ENCODE data around the gene TBX19. TPM values are rescaled to one million over a fixed set of nuclear protein-coding genes. Genes with fewer than 3 reads are reported as not detected.
"Not testable (repeated sequence)": the region's sequence is repeated elsewhere in the genome, so short reads cannot be mapped to it uniquely, and the experiment has no call there.

Gene TBX19
- total and polyA plus RNA-seq, 5 donors from 2014 or later, result 1.3 to 3.8 (median 2.1) TPM

DNA sequence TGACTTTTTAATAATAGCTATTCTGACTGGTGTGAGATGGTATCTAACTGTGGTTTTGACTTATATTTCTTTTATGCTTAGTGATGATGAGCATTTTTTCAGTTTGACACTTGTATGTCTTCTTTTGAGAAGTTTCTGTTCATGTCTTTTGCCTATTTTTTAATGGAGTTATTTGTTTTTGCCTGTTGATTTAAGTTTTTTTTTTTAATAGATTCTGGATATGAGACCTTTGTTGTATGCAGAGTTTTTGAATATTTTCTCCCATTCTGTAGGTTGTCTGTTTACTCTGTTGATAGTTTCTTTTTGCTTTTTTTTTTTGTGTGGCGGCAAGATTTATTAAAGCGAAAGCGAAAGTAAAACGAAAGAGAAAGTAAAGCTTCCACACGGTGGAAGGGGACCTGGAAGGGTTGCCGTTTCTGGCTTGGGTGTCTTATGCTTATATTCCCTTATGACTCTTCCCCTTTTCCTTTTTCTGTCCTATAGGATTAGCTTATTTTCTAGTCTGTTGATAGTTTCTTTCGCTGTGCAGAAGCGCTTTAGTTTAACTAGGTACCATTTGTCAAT is 67.6 kb downstream of the TBX19 start:
- peaks cover 4% of the 10 kb centered on the region for H3K27me3 Mint-ChIP-seq
- H3K27ac Mint-ChIP-seq, result peak overlapping the region; percentile 72 to 99 (median 93)
- peak in 2 of 3 donors; percentile 50 to 79 for DNase-seq
- Histone ChIP-seq H3K36me3 (ENCODE audit: control insufficient read depth, insufficient read depth, low read length) (no peaks in the 10 kb centered on the region), H3K4me3 (ENCODE audit: low read depth, low read length) (peak overlapping the region; percentile 94), H3K27ac (ENCODE audit: insufficient read depth, low read length, poor library complexity, severe bottlenecking) (peak overlapping the region; percentile 67), H3K9me3 (ENCODE audit: control insufficient read depth in 2 of 2, low read length in 2 of 2) (no peaks in the 10 kb centered on the region), H3K27me3 (ENCODE audit: control insufficient read depth, insufficient read depth, low read length) (no peaks in the 10 kb centered on the region), H3K4me1 (ENCODE audit: control insufficient read depth, insufficient read depth, low read length, poor library complexity, severe bottlenecking) (peaks cover 2% of the 10 kb centered on the region)
- H3K9me3 Mint-ChIP-seq, result no peaks in the 10 kb centered on the region
- H3K36me3 Mint-ChIP-seq, result no peaks in the 10 kb centered on the region
- H3K4me3 Mint-ChIP-seq, result peak overlapping the region; percentile 79 to 96 (median 92)
- H3K4me1 Mint-ChIP-seq, result peaks cover 4 to 26% (median 16%) of the 10 kb centered on the region in 4 donors
- ATAC-seq (ENCODE audit: low read depth in 2 of 2), result peak; percentile 34 to 52

GRCh38 chr1:168354335-168355269 is 73.9 kb downstream of the TBX19 start:
- not testable (repeated sequence) for H3K27ac Mint-ChIP-seq; H3K4me1 Mint-ChIP-seq; H3K9me3 Mint-ChIP-seq; H3K4me1 ChIP-seq (ENCODE audit: control insufficient read depth, insufficient read depth, low read length, poor library complexity, severe bottlenecking); DNase-seq; H3K27ac ChIP-seq (ENCODE audit: insufficient read depth, low read length, poor library complexity, severe bottlenecking); H3K4me3 ChIP-seq (ENCODE audit: low read depth, low read length); H3K27me3 Mint-ChIP-seq; H3K27me3 ChIP-seq (ENCODE audit: control insufficient read depth, insufficient read depth, low read length); H3K36me3 ChIP-seq (ENCODE audit: control insufficient read depth, insufficient read depth, low read length); H3K9me3 ChIP-seq (ENCODE audit: control insufficient read depth in 2 of 2, low read length in 2 of 2); H3K36me3 Mint-ChIP-seq; H3K4me3 Mint-ChIP-seq; ATAC-seq (ENCODE audit: low read depth in 2 of 2)

DNA sequence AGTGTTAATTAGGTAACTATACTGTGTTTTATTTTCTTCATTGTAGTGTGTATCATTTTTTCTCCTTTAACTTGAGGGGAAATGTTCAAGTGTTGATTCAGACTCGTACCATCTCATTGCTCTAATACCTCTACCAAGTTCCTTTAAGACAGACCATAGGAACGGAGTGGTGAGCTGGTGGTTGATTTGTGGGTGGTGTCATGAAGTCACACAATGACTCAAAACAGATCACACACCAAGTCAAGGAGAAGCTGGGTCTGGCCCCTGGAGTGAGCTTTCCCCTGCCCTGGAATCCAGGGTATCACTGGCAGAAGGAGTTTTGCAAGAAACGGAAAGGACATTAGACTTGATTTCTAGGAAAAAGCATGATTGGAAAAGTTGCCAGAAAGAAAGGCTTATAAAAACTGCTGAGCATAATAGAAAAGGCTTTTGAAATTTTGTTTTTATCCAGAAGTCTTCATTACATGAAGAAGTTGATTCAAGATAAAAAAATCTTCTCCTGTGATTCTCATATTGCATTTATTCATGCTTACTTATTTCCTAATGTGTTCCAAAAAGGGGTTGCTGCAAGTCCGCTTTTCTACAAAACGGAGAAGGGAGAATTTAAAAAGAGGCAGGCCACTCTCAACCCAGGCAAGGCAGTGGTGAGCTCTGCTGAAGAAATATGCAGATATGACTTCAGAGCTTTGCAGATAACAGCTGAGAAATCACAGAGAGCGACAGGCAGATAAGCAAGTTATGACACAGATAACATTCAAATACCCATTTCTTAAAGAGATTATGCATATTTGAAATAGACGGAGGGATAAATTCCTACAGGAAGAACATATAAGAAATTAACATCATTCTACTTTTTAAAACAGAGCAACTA is 79.7 kb downstream of the TBX19 start:
- H3K4me1 Mint-ChIP-seq, result peaks cover 7 to 21% (median 14%) of the 10 kb centered on the region in 4 donors
- H3K27ac ChIP-seq (ENCODE audit: insufficient read depth, low read length, poor library complexity, severe bottlenecking), result no peak overlapping the region
- DNase-seq (no peak), ATAC-seq (ENCODE audit: low read depth in 2 of 2) (no peak)
- peaks cover 11% of the 10 kb centered on the region for H3K4me1 ChIP-seq (ENCODE audit: control insufficient read depth, insufficient read depth, low read length, poor library complexity, severe bottlenecking)
- peak overlapping the region in 1 of 4 donors; percentile 76 for H3K4me3 Mint-ChIP-seq
- no peaks in the 10 kb centered on the region for H3K9me3 ChIP-seq (ENCODE audit: control insufficient read depth in 2 of 2, low read length in 2 of 2)
- no peaks in the 10 kb centered on the region for H3K36me3 ChIP-seq (ENCODE audit: control insufficient read depth, insufficient read depth, low read length)
- no peak overlapping the region for H3K27ac Mint-ChIP-seq
- H3K27me3 ChIP-seq (ENCODE audit: control insufficient read depth, insufficient read depth, low read length), result no peaks in the 10 kb centered on the region
- H3K9me3 Mint-ChIP-seq, result peaks cover 0 to 3% (median 0%) of the 10 kb centered on the region in 7 donors
- H3K27me3 Mint-ChIP-seq, result peaks cover 10% of the 10 kb centered on the region
- H3K36me3 Mint-ChIP-seq, result peaks cover 3% of the 10 kb centered on the region
- no peak overlapping the region for H3K4me3 ChIP-seq (ENCODE audit: low read depth, low read length)

DNA sequence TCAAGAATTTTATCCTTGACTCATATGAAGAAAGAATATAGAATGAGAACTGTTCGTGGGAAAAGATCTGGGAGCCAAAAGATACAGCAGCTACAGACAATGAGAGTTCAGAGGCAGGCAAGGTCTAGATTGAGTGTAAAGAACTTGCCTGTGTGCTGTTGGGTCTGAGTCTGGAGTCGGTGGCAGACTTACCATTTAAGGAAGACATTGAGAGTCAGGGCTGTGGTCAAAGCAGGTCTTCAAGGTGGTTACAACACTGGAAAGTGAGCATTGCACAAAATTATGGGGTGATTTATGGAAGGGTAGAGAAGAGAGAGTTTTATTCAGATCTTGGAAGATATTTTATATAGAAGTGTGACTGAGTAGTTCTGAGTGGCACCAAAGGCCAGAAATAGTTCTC is 80.6 kb downstream of the TBX19 start:
- peaks cover 7 to 21% (median 17%) of the 10 kb centered on the region in 4 donors for H3K4me1 Mint-ChIP-seq
- peaks cover 10% of the 10 kb centered on the region for H3K27me3 Mint-ChIP-seq

GRCh38 chr1:168362991-168363390 is 82.3 kb downstream of the TBX19 start:
- no peaks in the 10 kb centered on the region for H3K27me3 ChIP-seq (ENCODE audit: control insufficient read depth, insufficient read depth, low read length)
- Mint-ChIP-seq H3K4me1 (peaks cover 7 to 21% (median 17%) of the 10 kb centered on the region in 4 donors), H3K4me3 (peak overlapping the region; percentile 54 to 84 (median 70)), H3K36me3 (peaks cover 3% of the 10 kb centered on the region), H3K27ac (peak overlapping the region; percentile 82 to 96 (median 93)), H3K9me3 (peaks cover 0 to 3% (median 0%) of the 10 kb centered on the region in 7 donors), H3K27me3 (peaks cover 10% of the 10 kb centered on the region)
- H3K4me1 ChIP-seq (ENCODE audit: control insufficient read depth, insufficient read depth, low read length, poor library complexity, severe bottlenecking), result peaks cover 11% of the 10 kb centered on the region
- peak; percentile 25 to 77 (median 74) for DNase-seq
- peak; percentile 96 to 97 for ATAC-seq (ENCODE audit: low read depth in 2 of 2)
- peak overlapping the region; percentile 54 for H3K4me3 ChIP-seq (ENCODE audit: low read depth, low read length)
- H3K27ac ChIP-seq (ENCODE audit: insufficient read depth, low read length, poor library complexity, severe bottlenecking), result peak overlapping the region; percentile 17
- no peaks in the 10 kb centered on the region for H3K9me3 ChIP-seq (ENCODE audit: control insufficient read depth in 2 of 2, low read length in 2 of 2)
- H3K36me3 ChIP-seq (ENCODE audit: control insufficient read depth, insufficient read depth, low read length), result no peaks in the 10 kb centered on the region

More for the DNA sequence above, 80.6 kb downstream of the TBX19 start:
- Mint-ChIP-seq H3K27ac (peak overlapping the region in 2 of 3 donors; percentile 1 to 21), H3K4me3 (no peak overlapping the region), H3K36me3 (peaks cover 3% of the 10 kb centered on the region), H3K9me3 (peaks cover 0 to 3% (median 0%) of the 10 kb centered on the region in 7 donors)
- ATAC-seq (ENCODE audit: low read depth in 2 of 2) (no peak), DNase-seq (no peak)
- Histone ChIP-seq H3K9me3 (ENCODE audit: control insufficient read depth in 2 of 2, low read length in 2 of 2) (no peaks in the 10 kb centered on the region), H3K27me3 (ENCODE audit: control insufficient read depth, insufficient read depth, low read length) (no peaks in the 10 kb centered on the region), H3K4me1 (ENCODE audit: control insufficient read depth, insufficient read depth, low read length, poor library complexity, severe bottlenecking) (peaks cover 11% of the 10 kb centered on the region), H3K27ac (ENCODE audit: insufficient read depth, low read length, poor library complexity, severe bottlenecking) (no peak overlapping the region), H3K36me3 (ENCODE audit: control insufficient read depth, insufficient read depth, low read length) (no peaks in the 10 kb centered on the region), H3K4me3 (ENCODE audit: low read depth, low read length) (no peak overlapping the region)

Other genes starting within 250 kb of the TBX19 start
- gene GPR161, start 143.9 kb upstream of the TBX19 start, total RNA-seq, result not detected
- gene GPR161, start 143.9 kb upstream of the TBX19 start, polyA plus RNA-seq, result not detected
- 25.0 TPM for gene TIPRL, start 101.9 kb upstream of the TBX19 start, total RNA-seq
- gene TIPRL, start 101.9 kb upstream of the TBX19 start, polyA plus RNA-seq, result 10 to 100 TPM; 43.2 to 61.3 (median 44.5) TPM
- gene SFT2D2, start 54.9 kb upstream of the TBX19 start, total RNA-seq, result 72.2 TPM
- 10 to 100 TPM; 47.1 to 66.8 (median 51.9) TPM for gene SFT2D2, start 54.9 kb upstream of the TBX19 start, polyA plus RNA-seq